ENCODE results near the gene RMDN2. TPM values are rescaled to one million over a fixed set of nuclear protein-coding genes. Genes with fewer than 3 reads are reported as not detected.

Gene RMDN2
- total and polyA plus RNA-seq, 3 experiments from 2014 or later, result 4.1 to 6.3 (median 4.2) TPM

GRCh38 chr2:37914340-37914739 lies 10.7 kb upstream of the RMDN2 start:
- Mint-ChIP-seq H3K4me3 (no peak overlapping the region), H3K9me3 (no peaks in the 10 kb centered on the region), H3K27ac (no peak overlapping the region), H3K36me3 (peaks cover 0 to 3% (median 0%) of the 10 kb centered on the region in 3 donors), H3K27me3 (peaks cover 7 to 45% of the 10 kb centered on the region in 2 donors), H3K4me1 (no peaks in the 10 kb centered on the region)
- no peaks in the 10 kb centered on the region for H3K36me3 ChIP-seq (ENCODE audit: insufficient read depth, low read length)
- H3K4me3 ChIP-seq (ENCODE audit: low read length), result no peak overlapping the region
- no peaks in the 10 kb centered on the region for H3K9me3 ChIP-seq (ENCODE audit: low read length)
- H3K27ac ChIP-seq (ENCODE audit: low read depth, low read length), result no peak overlapping the region
- POLR2A ChIA-PET, result no interaction called here
- no peaks in the 10 kb centered on the region for H3K27me3 ChIP-seq (ENCODE audit: insufficient read depth, low read length, poor library complexity, severe bottlenecking)
- H3K4me1 ChIP-seq (ENCODE audit: insufficient read depth, low read length), result no peaks in the 10 kb centered on the region
- CTCF ChIA-PET, result no interaction called here
- DNase-seq, result no peak

GRCh38 chr2:37915773-37916172 lies 9.3 kb upstream of the RMDN2 start:
- peaks cover 7 to 48% of the 10 kb centered on the region in 2 donors for H3K27me3 Mint-ChIP-seq
- Histone ChIP-seq H3K27me3 (ENCODE audit: insufficient read depth, low read length, poor library complexity, severe bottlenecking) (no peaks in the 10 kb centered on the region), H3K4me3 (ENCODE audit: low read length) (no peak overlapping the region), H3K9me3 (ENCODE audit: low read length) (no peaks in the 10 kb centered on the region), H3K27ac (ENCODE audit: low read depth, low read length) (no peak overlapping the region), H3K4me1 (ENCODE audit: insufficient read depth, low read length) (no peaks in the 10 kb centered on the region), H3K36me3 (ENCODE audit: insufficient read depth, low read length) (no peaks in the 10 kb centered on the region)
- DNase-seq, result no peak
- H3K4me1 Mint-ChIP-seq, result no peaks in the 10 kb centered on the region
- H3K36me3 Mint-ChIP-seq, result peaks cover 0 to 3% (median 0%) of the 10 kb centered on the region in 3 donors
- CTCF ChIA-PET, result interaction anchor here (1.0 kb wide), 1 partner anchor 39 kb away, joined by 3 read pairs; no protein-coding TSS in a partner anchor
- H3K4me3 Mint-ChIP-seq, result no peak overlapping the region
- no peak overlapping the region for H3K27ac Mint-ChIP-seq
- H3K9me3 Mint-ChIP-seq, result no peaks in the 10 kb centered on the region
- POLR2A ChIA-PET, result no interaction called here

GRCh38 chr2:37916512-37917082 lies 8.5 kb upstream of the RMDN2 start:
- Mint-ChIP-seq H3K36me3 (peaks cover 0 to 3% (median 0%) of the 10 kb centered on the region in 3 donors), H3K27ac (no peak overlapping the region), H3K4me3 (no peak overlapping the region), H3K27me3 (peaks cover 7 to 43% of the 10 kb centered on the region in 2 donors), H3K4me1 (no peaks in the 10 kb centered on the region), H3K9me3 (no peaks in the 10 kb centered on the region)
- POLR2A ChIA-PET, result no interaction called here
- no peaks in the 10 kb centered on the region for H3K36me3 ChIP-seq (ENCODE audit: insufficient read depth, low read length)
- no peaks in the 10 kb centered on the region for H3K9me3 ChIP-seq (ENCODE audit: low read length)
- H3K27me3 ChIP-seq (ENCODE audit: insufficient read depth, low read length, poor library complexity, severe bottlenecking), result no peaks in the 10 kb centered on the region
- no peak for DNase-seq
- no peaks in the 10 kb centered on the region for H3K4me1 ChIP-seq (ENCODE audit: insufficient read depth, low read length)
- CTCF ChIA-PET, result no interaction called here
- no peak overlapping the region for H3K27ac ChIP-seq (ENCODE audit: low read depth, low read length)
- H3K4me3 ChIP-seq (ENCODE audit: low read length), result no peak overlapping the region

- Mint-ChIP-seq H3K4me1 (no peaks in the 10 kb centered on the region), H3K9me3 (no peaks in the 10 kb centered on the region), H3K27ac (no peak overlapping the region), H3K4me3 (no peak overlapping the region), H3K36me3 (peaks cover 0 to 3% (median 0%) of the 10 kb centered on the region in 3 donors), H3K27me3 (peaks cover 7 to 43% of the 10 kb centered on the region in 2 donors)
- Histone ChIP-seq H3K4me1 (ENCODE audit: insufficient read depth, low read length) (no peaks in the 10 kb centered on the region), H3K4me3 (ENCODE audit: low read length) (no peak overlapping the region), H3K27me3 (ENCODE audit: insufficient read depth, low read length, poor library complexity, severe bottlenecking) (no peaks in the 10 kb centered on the region), H3K27ac (ENCODE audit: low read depth, low read length) (no peak overlapping the region), H3K36me3 (ENCODE audit: insufficient read depth, low read length) (no peaks in the 10 kb centered on the region), H3K9me3 (ENCODE audit: low read length) (no peaks in the 10 kb centered on the region)
- ChIA-PET POLR2A (no interaction called here), CTCF (no interaction called here)
- no peak for DNase-seq
Observed at GRCh38 chr2:37917281-37918228, 7.5 kb upstream of the RMDN2 start.

- no peaks in the 10 kb centered on the region for H3K36me3 ChIP-seq (ENCODE audit: insufficient read depth, low read length)
- H3K27ac ChIP-seq (ENCODE audit: low read depth, low read length), result no peak overlapping the region
- ChIA-PET CTCF (no interaction called here), POLR2A (no interaction called here)
- peaks cover 0 to 3% (median 0%) of the 10 kb centered on the region in 3 donors for H3K36me3 Mint-ChIP-seq
- H3K27me3 ChIP-seq (ENCODE audit: insufficient read depth, low read length, poor library complexity, severe bottlenecking), result no peaks in the 10 kb centered on the region
- H3K27me3 Mint-ChIP-seq, result peaks cover 4 to 39% of the 10 kb centered on the region in 2 donors
- H3K4me1 ChIP-seq (ENCODE audit: insufficient read depth, low read length), result no peaks in the 10 kb centered on the region
- peak overlapping the region in 1 of 7 donors; percentile 76 for H3K4me3 Mint-ChIP-seq
- no peak overlapping the region for H3K4me3 ChIP-seq (ENCODE audit: low read length)
- peaks cover 0 to under 1% (median 0%) of the 10 kb centered on the region in 3 donors for H3K4me1 Mint-ChIP-seq
- no peak for DNase-seq
- H3K9me3 ChIP-seq (ENCODE audit: low read length), result no peaks in the 10 kb centered on the region
- no peak overlapping the region for H3K27ac Mint-ChIP-seq
- no peaks in the 10 kb centered on the region for H3K9me3 Mint-ChIP-seq
Observed at GRCh38 chr2:37918742-37919186, 6.3 kb upstream of the RMDN2 start.

- H3K27ac ChIP-seq (ENCODE audit: low read depth, low read length), result no peak overlapping the region
- no peaks in the 10 kb centered on the region for H3K27me3 ChIP-seq (ENCODE audit: insufficient read depth, low read length, poor library complexity, severe bottlenecking)
- Mint-ChIP-seq H3K27me3 (peaks cover 4 to 31% of the 10 kb centered on the region in 2 donors), H3K4me3 (no peak overlapping the region), H3K36me3 (peaks cover 0 to 3% (median 1%) of the 10 kb centered on the region in 3 donors), H3K4me1 (peaks cover 0 to 8% (median 8%) of the 10 kb centered on the region in 3 donors), H3K27ac (no peak overlapping the region), H3K9me3 (no peaks in the 10 kb centered on the region)
- CTCF ChIA-PET, result no interaction called here
- H3K9me3 ChIP-seq (ENCODE audit: low read length), result no peaks in the 10 kb centered on the region
- H3K36me3 ChIP-seq (ENCODE audit: insufficient read depth, low read length), result no peaks in the 10 kb centered on the region
- POLR2A ChIA-PET, result no interaction called here
- peaks cover 5% of the 10 kb centered on the region for H3K4me1 ChIP-seq (ENCODE audit: insufficient read depth, low read length)
- H3K4me3 ChIP-seq (ENCODE audit: low read length), result no peak overlapping the region
- no peak for DNase-seq
Observed at GRCh38 chr2:37919631-37920032, 5.5 kb upstream of the RMDN2 start.

DNA sequence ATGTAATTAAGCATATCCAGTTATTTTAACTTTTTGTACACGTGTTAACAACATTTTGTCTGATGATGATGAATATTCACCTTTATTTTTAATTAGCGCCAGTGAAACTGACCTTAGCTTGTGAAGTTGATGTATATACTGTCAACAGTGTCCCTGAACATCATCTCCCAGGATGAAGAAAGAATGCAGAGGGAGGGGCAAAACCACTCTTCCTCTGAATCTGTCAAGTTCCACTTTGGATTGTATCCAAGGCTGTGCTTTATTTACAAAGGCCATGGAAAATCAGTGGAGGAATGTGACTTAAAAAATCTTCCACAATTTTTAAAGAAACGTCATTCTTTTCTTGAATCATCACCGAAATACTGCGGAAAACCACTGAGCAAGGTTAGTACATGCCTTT lies 4.5 kb upstream of the RMDN2 start:
- Histone ChIP-seq H3K27me3 (ENCODE audit: insufficient read depth, low read length, poor library complexity, severe bottlenecking) (no peaks in the 10 kb centered on the region), H3K4me1 (ENCODE audit: insufficient read depth, low read length) (peaks cover 5% of the 10 kb centered on the region), H3K4me3 (ENCODE audit: low read length) (no peak overlapping the region), H3K9me3 (ENCODE audit: low read length) (no peaks in the 10 kb centered on the region), H3K36me3 (ENCODE audit: insufficient read depth, low read length) (no peaks in the 10 kb centered on the region), H3K27ac (ENCODE audit: low read depth, low read length) (no peak overlapping the region)
- ChIA-PET CTCF (no interaction called here), POLR2A (no interaction called here)
- peaks cover 0 to 13% (median 11%) of the 10 kb centered on the region in 3 donors for H3K4me1 Mint-ChIP-seq
- peaks cover 0 to 7% (median 3%) of the 10 kb centered on the region in 3 donors for H3K36me3 Mint-ChIP-seq
- H3K27ac Mint-ChIP-seq, result no peak overlapping the region
- H3K4me3 Mint-ChIP-seq, result no peak overlapping the region
- no peaks in the 10 kb centered on the region for H3K9me3 Mint-ChIP-seq
- H3K27me3 Mint-ChIP-seq, result peaks cover 3 to 25% of the 10 kb centered on the region in 2 donors
- no peak for DNase-seq

DNA sequence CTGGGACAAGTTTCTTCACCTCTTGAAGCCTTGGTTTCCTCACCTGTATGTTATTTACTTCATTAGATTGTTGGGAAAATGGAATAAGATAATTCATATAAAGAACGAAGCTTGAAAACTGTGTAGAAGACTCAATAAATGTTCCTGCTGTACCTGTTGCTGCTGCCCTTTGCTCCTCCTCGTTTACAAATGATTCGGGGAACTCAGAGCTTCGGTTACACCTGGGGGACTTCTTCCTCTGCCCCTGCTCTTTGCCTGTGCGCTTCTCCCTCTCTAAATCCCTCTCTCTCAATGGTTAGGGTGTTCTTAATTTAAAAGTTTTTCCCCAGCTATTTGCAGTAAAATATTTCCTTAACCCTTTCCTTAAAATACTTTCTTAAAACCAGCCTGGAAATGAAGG lies 3.3 kb upstream of the RMDN2 start:
- Mint-ChIP-seq H3K9me3 (no peaks in the 10 kb centered on the region), H3K36me3 (peaks cover 0 to 7% (median 3%) of the 10 kb centered on the region in 3 donors), H3K27ac (no peak overlapping the region), H3K4me3 (peak overlapping the region in 1 of 7 donors; percentile 78), H3K4me1 (peaks cover 5 to 18% (median 12%) of the 10 kb centered on the region in 3 donors), H3K27me3 (peaks cover 3 to 21% of the 10 kb centered on the region in 2 donors)
- no peak overlapping the region for H3K27ac ChIP-seq (ENCODE audit: low read depth, low read length)
- ChIA-PET CTCF (interaction anchor here (1.5 kb wide), 1 partner anchor 24 kb away, joined by 3 read pairs; no protein-coding TSS in a partner anchor), POLR2A (interaction anchor here (0.7 kb wide), 1 partner anchor 514 kb away, joined by 4 read pairs; no protein-coding TSS in a partner anchor)
- H3K4me1 ChIP-seq (ENCODE audit: insufficient read depth, low read length), result peaks cover 5% of the 10 kb centered on the region
- H3K4me3 ChIP-seq (ENCODE audit: low read length), result no peak overlapping the region
- no peaks in the 10 kb centered on the region for H3K27me3 ChIP-seq (ENCODE audit: insufficient read depth, low read length, poor library complexity, severe bottlenecking)
- no peaks in the 10 kb centered on the region for H3K36me3 ChIP-seq (ENCODE audit: insufficient read depth, low read length)
- H3K9me3 ChIP-seq (ENCODE audit: low read length), result no peaks in the 10 kb centered on the region
- no peak for DNase-seq

Data from CD8-positive, alpha-beta memory T cell (primary cell).